GM19193 (cell line): ENCODE data around the gene VSTM1.

Experiments used
- POLR2A ChIP-seq: IDR thresholded peaks from 4 replicates; pipeline ENCODE4 v1.6.1; 2011; ENCODE audit not compliant: insufficient read depth, insufficient read length; ENCODE audit errors: extremely low read depth

VSTM1 gene

GRCh38 chr19:53998223-53998622 is 65.5 kb downstream of the VSTM1 start:
- TF ChIP-seq POLR2A, result no peak

GRCh38 chr19:53994811-53995210 is 68.9 kb downstream of the VSTM1 start:
- no peak for TF ChIP-seq POLR2A

GRCh38 chr19:53993448-53993847 is 70.2 kb downstream of the VSTM1 start:
- TF ChIP-seq POLR2A, result no peak

- TF ChIP-seq POLR2A, result no peak
These were observed 70.9 kb downstream of the VSTM1 start for GRCh38 chr19:53992815-53993214.

- TF ChIP-seq POLR2A, result no peak
These were observed 71.5 kb downstream of the VSTM1 start for GRCh38 chr19:53992211-53992610.

GRCh38 chr19:53991224-53992113 is 72.2 kb downstream of the VSTM1 start, which contains the start of gene CACNG6:
Gene CACNG6 (plus strand): TSS chr19:53991637. CDS start chr19:53992878, 1,241 bp downstream.
- no peak for TF ChIP-seq POLR2A
